ENCODE data around the gene CALCA.

Gene CALCA, protein sequence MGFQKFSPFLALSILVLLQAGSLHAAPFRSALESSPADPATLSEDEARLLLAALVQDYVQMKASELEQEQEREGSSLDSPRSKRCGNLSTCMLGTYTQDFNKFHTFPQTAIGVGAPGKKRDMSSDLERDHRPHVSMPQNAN

DNA sequence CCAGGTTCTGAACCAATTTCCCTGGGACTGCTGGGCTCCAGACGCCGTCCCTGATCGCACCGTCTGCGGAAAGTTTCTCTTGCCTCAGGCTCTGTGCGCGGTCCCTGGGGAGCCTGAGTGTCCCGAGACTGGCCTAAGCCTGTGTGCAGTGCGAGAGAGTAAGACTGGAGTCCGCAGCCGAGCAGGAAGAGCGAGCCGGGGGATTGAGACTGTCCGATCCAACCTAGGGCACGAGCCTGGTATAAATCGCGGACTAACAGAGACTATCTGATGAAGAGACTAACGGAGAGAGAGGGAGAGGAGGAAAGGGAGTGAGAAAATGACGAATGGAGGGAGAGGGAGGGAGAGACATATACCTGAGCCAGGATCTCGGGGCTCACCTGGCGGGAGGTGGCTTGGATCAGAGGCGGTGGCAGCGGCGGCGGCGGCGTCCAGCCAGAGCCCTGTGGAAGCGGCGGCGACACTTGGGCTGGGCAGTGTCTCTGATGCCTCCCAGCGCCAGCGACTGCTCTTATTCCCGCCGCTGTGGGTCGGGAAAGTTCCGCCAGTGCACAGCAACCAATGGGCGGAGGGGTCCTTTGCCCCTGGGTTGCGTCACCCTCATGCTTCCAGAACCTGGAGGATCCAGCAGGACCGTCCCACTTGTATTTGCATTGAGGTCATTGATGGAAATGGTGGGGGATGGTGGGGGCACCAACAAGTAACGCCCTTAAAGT is at the start of gene CALCA:
CALCA (minus strand) TSS at position 487 of the 716 bp plus-strand sequence. CDS start 1,159 bp downstream, outside the sequence.
- H3F3A ChIP-seq (ENCODE audit: insufficient read depth): no peaks in the 10 kb centered on the region
- no peak within 1 kb of the TSS for H3K4me3 ChIP-seq (ENCODE audit: insufficient read depth, low read length, poor library complexity, severe bottlenecking)
- no peaks in the 10 kb centered on the region for H3K9me3 ChIP-seq (ENCODE audit: insufficient read depth, low read length)
- H3K9me2 ChIP-seq (replicated peaks; ENCODE audit: insufficient read depth, low read length): no peaks in the 10 kb centered on the region
- H3K27ac ChIP-seq (ENCODE audit: low read depth, low read length): no peak within 1 kb of the TSS
- H3K4me2 ChIP-seq (ENCODE audit: low read depth, low read length, poor library complexity, severe bottlenecking): no peak within 1 kb of the TSS
- no peaks in the 10 kb centered on the region for H3K36me3 ChIP-seq (ENCODE audit: low read length)
- no peak within 1 kb of the TSS for H3K9ac ChIP-seq (ENCODE audit: low read length)
- TF ChIP-seq EZH2phosphoT487 (conservative IDR thresholded peaks at IDR 0.05; ENCODE audit: low read length) (no peak), CTCF (IDR thresholded peaks at IDR 0.05; ENCODE audit: insufficient read depth, low read length, poor library complexity, severe bottlenecking) (no peak)
- H4K20me1 ChIP-seq (ENCODE audit: low read depth, low read length): no peaks in the 10 kb centered on the region
- no peaks in the 10 kb centered on the region for H3K27me3 ChIP-seq (ENCODE audit: low read length)
- no peak within 1 kb of the TSS for H2AFZ ChIP-seq (ENCODE audit: low read depth, low read length, severe bottlenecking)
- H3K79me2 ChIP-seq (ENCODE audit: insufficient read depth, low read length): no peaks in the 10 kb centered on the region

DNA sequence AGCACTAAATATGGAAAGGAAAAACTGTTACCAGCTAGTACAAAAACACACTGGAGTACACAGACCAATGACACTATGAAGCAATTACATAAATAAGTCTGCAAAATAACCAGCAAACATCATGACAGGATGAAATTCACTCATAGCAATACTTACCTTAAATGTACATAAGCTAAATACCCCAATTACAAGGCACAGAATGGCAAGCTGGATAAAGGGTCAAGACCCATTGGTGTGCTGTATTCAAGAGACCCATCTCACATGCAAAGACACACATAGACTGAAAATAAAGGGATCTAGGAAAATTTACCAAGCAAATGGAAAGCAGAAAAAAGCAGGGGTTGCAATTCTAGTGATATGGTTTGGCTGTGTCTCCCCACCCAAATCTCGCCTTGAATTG is 44.0 kb upstream of the CALCA start:
- TF ChIP-seq EZH2phosphoT487 (conservative IDR thresholded peaks at IDR 0.05; ENCODE audit: low read length): no peak
- TF ChIP-seq CTCF (IDR thresholded peaks at IDR 0.05; ENCODE audit: insufficient read depth, low read length, poor library complexity, severe bottlenecking): no peak
- Histone ChIP-seq H3K27ac (ENCODE audit: low read depth, low read length) (no peak overlapping the region), H3F3A (ENCODE audit: insufficient read depth) (no peaks in the 10 kb centered on the region), H3K27me3 (ENCODE audit: low read length) (no peaks in the 10 kb centered on the region), H4K20me1 (ENCODE audit: low read depth, low read length) (no peaks in the 10 kb centered on the region), H3K4me2 (ENCODE audit: low read depth, low read length, poor library complexity, severe bottlenecking) (no peak overlapping the region), H3K9me2 (replicated peaks; ENCODE audit: insufficient read depth, low read length) (no peaks in the 10 kb centered on the region), H3K36me3 (ENCODE audit: low read length) (no peaks in the 10 kb centered on the region), H3K9ac (ENCODE audit: low read length) (no peak overlapping the region), H3K4me3 (ENCODE audit: insufficient read depth, low read length, poor library complexity, severe bottlenecking) (no peak overlapping the region), H3K79me2 (ENCODE audit: insufficient read depth, low read length) (no peaks in the 10 kb centered on the region), H3K9me3 (ENCODE audit: insufficient read depth, low read length) (peaks cover 1% of the 10 kb centered on the region; the same call in 1 of the 2 replicates), H2AFZ (ENCODE audit: low read depth, low read length, severe bottlenecking) (no peak overlapping the region)

- no peak overlapping the region for H3K4me3 ChIP-seq (ENCODE audit: insufficient read depth, low read length, poor library complexity, severe bottlenecking)
- H3K27me3 ChIP-seq (ENCODE audit: low read length): no peaks in the 10 kb centered on the region
- no peak overlapping the region for H3K9ac ChIP-seq (ENCODE audit: low read length)
- no peaks in the 10 kb centered on the region for H3K9me3 ChIP-seq (ENCODE audit: insufficient read depth, low read length)
- no peaks in the 10 kb centered on the region for H3K79me2 ChIP-seq (ENCODE audit: insufficient read depth, low read length)
- no peak overlapping the region for H2AFZ ChIP-seq (ENCODE audit: low read depth, low read length, severe bottlenecking)
- TF ChIP-seq EZH2phosphoT487 (conservative IDR thresholded peaks at IDR 0.05; ENCODE audit: low read length): no peak
- TF ChIP-seq CTCF (IDR thresholded peaks at IDR 0.05; ENCODE audit: insufficient read depth, low read length, poor library complexity, severe bottlenecking): no peak
- no peak overlapping the region for H3K27ac ChIP-seq (ENCODE audit: low read depth, low read length)
- H4K20me1 ChIP-seq (ENCODE audit: low read depth, low read length): no peaks in the 10 kb centered on the region
- no peak overlapping the region for H3K4me2 ChIP-seq (ENCODE audit: low read depth, low read length, poor library complexity, severe bottlenecking)
- H3K36me3 ChIP-seq (ENCODE audit: low read length): no peaks in the 10 kb centered on the region
- no peaks in the 10 kb centered on the region for H3F3A ChIP-seq (ENCODE audit: insufficient read depth)
- no peaks in the 10 kb centered on the region for H3K9me2 ChIP-seq (replicated peaks; ENCODE audit: insufficient read depth, low read length)
Measured at GRCh38 chr11:15011776-15012345, 39.7 kb upstream of the CALCA start.
